GM23248 (cell line): ENCODE measurements around the gene MN1.

Source experiments
- EZH2 ChIP-seq: fragments of 200-600 bp; sonication (generic); IDR thresholded peaks from 2 replicates; pipeline ENCODE4 v1.6.1; 2018; ENCODE audit warnings: antibody characterized with exemption, mild to moderate bottlenecking; ENCODE audit not compliant: insufficient read depth, poor library complexity, severe bottlenecking
- EZH2phosphoT487 ChIP-seq: fragments of 200-600 bp; sonication (generic); IDR thresholded peaks from 2 replicates; pipeline ENCODE4 v1.6.1; 2018; ENCODE audit warnings: antibody characterized with exemption, moderate library complexity, mild to moderate bottlenecking, low read depth; ENCODE audit not compliant: insufficient read depth

DNA sequence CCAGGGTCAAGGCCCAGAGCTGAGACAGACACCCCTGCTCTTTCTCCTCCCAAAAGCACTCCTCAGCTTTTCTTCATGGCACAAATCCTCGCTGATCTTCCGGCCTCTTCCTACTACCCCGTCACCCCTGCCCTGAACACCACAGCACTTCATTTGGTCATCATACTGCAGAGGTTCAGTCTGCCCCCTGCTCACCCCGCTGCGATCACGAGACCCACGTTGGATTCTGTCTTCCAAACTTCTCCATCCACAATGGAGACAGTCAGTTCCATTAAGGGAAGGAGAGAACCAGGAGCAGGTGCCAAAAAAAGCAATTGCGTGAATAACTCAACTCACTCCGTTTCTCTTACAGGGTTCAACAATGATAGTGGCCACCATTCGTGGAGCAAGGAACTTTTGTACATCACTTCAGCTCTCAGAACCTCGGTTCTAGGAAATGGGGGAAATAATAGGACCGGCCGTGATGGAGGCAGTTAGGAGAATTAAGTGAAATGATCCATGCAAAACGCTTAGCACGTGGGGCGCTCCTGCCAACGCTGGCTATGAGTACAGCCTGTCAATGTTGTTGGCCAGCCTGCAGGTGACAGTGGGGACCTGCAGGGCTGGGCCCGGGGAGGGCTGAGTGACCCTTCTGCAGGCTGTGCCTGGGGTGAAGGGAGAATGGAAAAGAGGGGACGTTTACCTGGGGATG lies 45.9 kb downstream of the MN1 start:
- TF ChIP-seq EZH2 (no peak), EZH2phosphoT487 (no peak)
